ENCODE results near the gene LIPC. TPM values are rescaled to one million over a fixed set of nuclear protein-coding genes. Genes with fewer than 3 reads are reported as not detected.

LIPC gene
- total RNA-seq, 1 experiment from 2014 or later: not detected

DNA sequence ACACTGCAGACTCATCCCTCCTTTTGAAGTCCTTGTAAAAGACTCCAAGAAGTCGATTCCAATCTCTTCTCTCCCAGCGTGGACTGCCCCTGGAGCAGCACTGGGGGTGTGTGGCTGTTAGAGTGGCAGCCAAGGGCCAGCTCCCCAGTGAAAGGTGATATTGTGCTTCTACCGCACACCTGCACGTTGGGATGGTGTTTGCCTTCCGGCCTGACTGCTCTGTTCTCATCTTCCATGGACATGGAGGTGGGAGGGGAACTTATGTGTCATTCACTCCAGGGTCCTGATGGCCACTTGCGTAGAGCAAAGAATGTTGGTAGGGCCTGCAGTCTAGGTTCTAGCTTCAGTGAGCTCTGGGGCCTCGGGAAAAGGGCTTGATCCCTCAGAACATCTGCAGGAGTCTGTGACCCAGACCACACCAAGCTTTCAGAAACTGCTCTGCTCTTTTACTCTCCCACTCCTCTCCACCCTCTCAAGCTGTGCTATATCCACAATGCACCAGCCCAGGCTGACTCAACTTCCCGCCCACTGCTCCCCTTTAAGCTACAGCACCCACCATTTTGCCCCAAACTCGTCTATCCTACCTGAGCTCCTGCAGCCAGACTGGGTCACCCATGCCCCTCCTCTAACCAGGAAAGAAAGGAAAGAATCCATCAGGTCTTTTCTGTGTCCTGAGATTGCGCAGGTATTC lies 31.3 kb downstream of the LIPC start (continued):
- TF ChIP-seq E2F4 (CRISPR knock-in tag; IDR thresholded peaks at IDR 0.05; ENCODE audit: borderline replicate concordance, low read depth): no peak
- TF ChIP-seq, protein P1, sequence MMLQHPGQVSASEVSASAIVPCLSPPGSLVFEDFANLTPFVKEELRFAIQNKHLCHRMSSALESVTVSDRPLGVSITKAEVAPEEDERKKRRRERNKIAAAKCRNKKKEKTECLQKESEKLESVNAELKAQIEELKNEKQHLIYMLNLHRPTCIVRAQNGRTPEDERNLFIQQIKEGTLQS (CRISPR knock-in tag; conservative IDR thresholded peaks at IDR 0.05): no peak
- TF ChIP-seq ERG (CRISPR knock-in tag; IDR thresholded peaks at IDR 0.05): no peak
- TF ChIP-seq PRRX2 (CRISPR knock-in tag; IDR thresholded peaks at IDR 0.05): no peak
- TF ChIP-seq, protein P2, sequence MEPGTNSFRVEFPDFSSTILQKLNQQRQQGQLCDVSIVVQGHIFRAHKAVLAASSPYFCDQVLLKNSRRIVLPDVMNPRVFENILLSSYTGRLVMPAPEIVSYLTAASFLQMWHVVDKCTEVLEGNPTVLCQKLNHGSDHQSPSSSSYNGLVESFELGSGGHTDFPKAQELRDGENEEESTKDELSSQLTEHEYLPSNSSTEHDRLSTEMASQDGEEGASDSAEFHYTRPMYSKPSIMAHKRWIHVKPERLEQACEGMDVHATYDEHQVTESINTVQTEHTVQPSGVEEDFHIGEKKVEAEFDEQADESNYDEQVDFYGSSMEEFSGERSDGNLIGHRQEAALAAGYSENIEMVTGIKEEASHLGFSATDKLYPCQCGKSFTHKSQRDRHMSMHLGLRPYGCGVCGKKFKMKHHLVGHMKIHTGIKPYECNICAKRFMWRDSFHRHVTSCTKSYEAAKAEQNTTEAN (CRISPR knock-in tag; IDR thresholded peaks at IDR 0.05): no peak
- TF ChIP-seq, protein P3, sequence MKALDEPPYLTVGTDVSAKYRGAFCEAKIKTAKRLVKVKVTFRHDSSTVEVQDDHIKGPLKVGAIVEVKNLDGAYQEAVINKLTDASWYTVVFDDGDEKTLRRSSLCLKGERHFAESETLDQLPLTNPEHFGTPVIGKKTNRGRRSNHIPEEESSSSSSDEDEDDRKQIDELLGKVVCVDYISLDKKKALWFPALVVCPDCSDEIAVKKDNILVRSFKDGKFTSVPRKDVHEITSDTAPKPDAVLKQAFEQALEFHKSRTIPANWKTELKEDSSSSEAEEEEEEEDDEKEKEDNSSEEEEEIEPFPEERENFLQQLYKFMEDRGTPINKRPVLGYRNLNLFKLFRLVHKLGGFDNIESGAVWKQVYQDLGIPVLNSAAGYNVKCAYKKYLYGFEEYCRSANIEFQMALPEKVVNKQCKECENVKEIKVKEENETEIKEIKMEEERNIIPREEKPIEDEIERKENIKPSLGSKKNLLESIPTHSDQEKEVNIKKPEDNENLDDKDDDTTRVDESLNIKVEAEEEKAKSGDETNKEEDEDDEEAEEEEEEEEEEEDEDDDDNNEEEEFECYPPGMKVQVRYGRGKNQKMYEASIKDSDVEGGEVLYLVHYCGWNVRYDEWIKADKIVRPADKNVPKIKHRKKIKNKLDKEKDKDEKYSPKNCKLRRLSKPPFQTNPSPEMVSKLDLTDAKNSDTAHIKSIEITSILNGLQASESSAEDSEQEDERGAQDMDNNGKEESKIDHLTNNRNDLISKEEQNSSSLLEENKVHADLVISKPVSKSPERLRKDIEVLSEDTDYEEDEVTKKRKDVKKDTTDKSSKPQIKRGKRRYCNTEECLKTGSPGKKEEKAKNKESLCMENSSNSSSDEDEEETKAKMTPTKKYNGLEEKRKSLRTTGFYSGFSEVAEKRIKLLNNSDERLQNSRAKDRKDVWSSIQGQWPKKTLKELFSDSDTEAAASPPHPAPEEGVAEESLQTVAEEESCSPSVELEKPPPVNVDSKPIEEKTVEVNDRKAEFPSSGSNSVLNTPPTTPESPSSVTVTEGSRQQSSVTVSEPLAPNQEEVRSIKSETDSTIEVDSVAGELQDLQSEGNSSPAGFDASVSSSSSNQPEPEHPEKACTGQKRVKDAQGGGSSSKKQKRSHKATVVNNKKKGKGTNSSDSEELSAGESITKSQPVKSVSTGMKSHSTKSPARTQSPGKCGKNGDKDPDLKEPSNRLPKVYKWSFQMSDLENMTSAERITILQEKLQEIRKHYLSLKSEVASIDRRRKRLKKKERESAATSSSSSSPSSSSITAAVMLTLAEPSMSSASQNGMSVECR (CRISPR knock-in tag; IDR thresholded peaks at IDR 0.05; ENCODE audit: borderline replicate concordance): no peak
- TF ChIP-seq, protein P4, sequence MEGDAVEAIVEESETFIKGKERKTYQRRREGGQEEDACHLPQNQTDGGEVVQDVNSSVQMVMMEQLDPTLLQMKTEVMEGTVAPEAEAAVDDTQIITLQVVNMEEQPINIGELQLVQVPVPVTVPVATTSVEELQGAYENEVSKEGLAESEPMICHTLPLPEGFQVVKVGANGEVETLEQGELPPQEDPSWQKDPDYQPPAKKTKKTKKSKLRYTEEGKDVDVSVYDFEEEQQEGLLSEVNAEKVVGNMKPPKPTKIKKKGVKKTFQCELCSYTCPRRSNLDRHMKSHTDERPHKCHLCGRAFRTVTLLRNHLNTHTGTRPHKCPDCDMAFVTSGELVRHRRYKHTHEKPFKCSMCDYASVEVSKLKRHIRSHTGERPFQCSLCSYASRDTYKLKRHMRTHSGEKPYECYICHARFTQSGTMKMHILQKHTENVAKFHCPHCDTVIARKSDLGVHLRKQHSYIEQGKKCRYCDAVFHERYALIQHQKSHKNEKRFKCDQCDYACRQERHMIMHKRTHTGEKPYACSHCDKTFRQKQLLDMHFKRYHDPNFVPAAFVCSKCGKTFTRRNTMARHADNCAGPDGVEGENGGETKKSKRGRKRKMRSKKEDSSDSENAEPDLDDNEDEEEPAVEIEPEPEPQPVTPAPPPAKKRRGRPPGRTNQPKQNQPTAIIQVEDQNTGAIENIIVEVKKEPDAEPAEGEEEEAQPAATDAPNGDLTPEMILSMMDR (IDR thresholded peaks at IDR 0.05): no peak
- no peak for TF ChIP-seq RELA (CRISPR knock-in tag; IDR thresholded peaks at IDR 0.05; ENCODE audit: borderline replicate concordance)
- TF ChIP-seq ESRRA (CRISPR knock-in tag; IDR thresholded peaks at IDR 0.05; ENCODE audit: borderline replicate concordance): no peak
- TF ChIP-seq ZNF416 (CRISPR knock-in tag; IDR thresholded peaks at IDR 0.05): no peak
- no peak for TF ChIP-seq TCF7 (CRISPR knock-in tag; IDR thresholded peaks at IDR 0.05; ENCODE audit: low read depth)
- TF ChIP-seq ZNF396 (CRISPR knock-in tag; IDR thresholded peaks at IDR 0.05; ENCODE audit: borderline replicate concordance): no peak

DNA sequence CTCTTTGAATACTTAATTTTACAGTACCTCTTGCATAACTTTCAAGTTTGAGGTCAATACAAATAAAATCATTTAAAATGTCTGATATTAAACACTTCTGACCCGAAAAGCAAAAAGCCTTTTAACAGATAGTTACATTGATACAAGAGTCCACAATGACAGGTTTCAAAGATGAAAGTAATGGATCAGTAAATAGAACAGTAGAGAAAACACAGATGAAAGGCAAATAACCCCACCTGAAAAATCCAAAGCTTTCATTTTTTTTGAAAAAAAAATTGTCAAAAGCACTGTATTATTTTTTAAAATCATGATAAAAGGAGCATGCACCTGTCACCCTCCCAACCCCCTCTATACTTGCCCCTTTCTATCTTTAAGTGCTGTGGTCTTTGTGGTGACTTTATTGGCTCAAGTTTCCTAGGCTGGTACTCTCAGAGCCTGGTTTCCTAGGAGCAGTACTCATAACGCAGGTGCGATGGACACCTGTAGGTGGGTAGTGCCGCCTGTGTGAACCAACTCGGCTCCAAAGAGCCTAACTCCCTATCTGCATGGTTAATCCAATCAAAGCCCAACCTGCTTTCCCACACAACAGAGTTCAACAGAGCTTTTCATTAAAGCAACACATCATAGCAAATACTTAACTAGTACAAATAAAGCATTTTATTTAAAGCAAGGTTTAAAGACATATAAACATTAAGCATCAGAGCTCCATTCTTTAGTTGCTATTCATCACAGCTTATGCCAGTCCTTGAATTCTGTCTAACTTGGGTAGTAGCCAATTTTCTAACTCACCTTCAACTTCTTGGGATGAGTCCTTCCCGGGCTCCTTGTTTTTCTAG lies 32.2 kb downstream of the LIPC start:
- DNase-seq (ENCODE audit: low spot score) (no peak), ATAC-seq (no peak)
- Mint-ChIP-seq H3K9me3 (no peaks in the 10 kb centered on the region), H3K27ac (no peak overlapping the region), H3K36me3 (no peaks in the 10 kb centered on the region), H3K4me3 (no peak overlapping the region), H3K4me1 (peaks cover 10% of the 10 kb centered on the region; the same call in 1 of the 2 replicates), H3K27me3 (ENCODE audit: low read depth) (no peaks in the 10 kb centered on the region)
- ChIA-PET CTCF (no interaction called here), POLR2A (no interaction called here)
- no peak for TF ChIP-seq OVOL2 (CRISPR knock-in tag; IDR thresholded peaks at IDR 0.05; ENCODE audit: borderline replicate concordance)
- TF ChIP-seq ELF4 (CRISPR knock-in tag; IDR thresholded peaks at IDR 0.05; ENCODE audit: low read depth): no peak
